Mesendoderm (in vitro differentiated cells): Measurements from ENCODE around the gene S100PBP.
"Not testable (repeated sequence)": the region's sequence is repeated elsewhere in the genome, so short reads cannot be mapped to it uniquely, and the experiment has no call there.

ENCODE experiments used
- DNase-seq: peaks from one replicate; pipeline ENCODE4 v3.0.0; 2013
- H2AK5ac ChIP-seq: 2 replicates; pipeline ENCODE4 v1.6.1; 2013; ENCODE audit warnings: low read length, inconsistent platforms
- H2BK120ac ChIP-seq: 2 replicates; pipeline ENCODE4 v1.6.1; 2013; ENCODE audit warnings: low read depth, mild to moderate bottlenecking, low read length, moderate library complexity, mixed read lengths
- H2BK15ac ChIP-seq: replicated peaks from 2 replicates; pipeline ENCODE4 v1.6.1; 2013; ENCODE audit warnings: low read depth, mild to moderate bottlenecking, moderate library complexity
- H2BK5ac ChIP-seq: 2 replicates; pipeline ENCODE4 v1.6.1; 2013; ENCODE audit warnings: low read length, inconsistent platforms
- H3K18ac ChIP-seq: 2 replicates; pipeline ENCODE4 v1.6.1; 2013; ENCODE audit warnings: mild to moderate bottlenecking, low read length, mixed read lengths
- H3K23ac ChIP-seq: one replicate; pipeline ENCODE4 v1.6.1; 2013; ENCODE audit warnings: low read length
- H3K27ac ChIP-seq: 2 replicates; pipeline ENCODE4 v1.5.1; 2013; ENCODE audit warnings: low read depth, mild to moderate bottlenecking, inconsistent platforms, low read length, moderate library complexity
- H3K27me3 ChIP-seq: 2 replicates; pipeline ENCODE4 v1.6.1; 2013; ENCODE audit warnings: low read length, control low read depth, mild to moderate bottlenecking, inconsistent platforms; ENCODE audit not compliant: insufficient read depth, poor library complexity
- H3K36me3 ChIP-seq: 2 replicates; pipeline ENCODE4 v1.6.1; 2013; ENCODE audit warnings: low read length, inconsistent platforms; ENCODE audit not compliant: control insufficient read depth, insufficient read depth
- H3K4ac ChIP-seq: one replicate; pipeline ENCODE4 v1.6.1; 2013; ENCODE audit warnings: low read depth, mild to moderate bottlenecking, low read length, moderate library complexity
- H3K4me1 ChIP-seq: 2 replicates; pipeline ENCODE4 v1.6.1; 2013; ENCODE audit warnings: low read depth, low read length, inconsistent platforms; ENCODE audit not compliant: control insufficient read depth
- H3K4me2 ChIP-seq: 2 replicates; pipeline ENCODE4 v1.6.1; 2013; ENCODE audit warnings: low read length
- H3K4me3 ChIP-seq: 2 replicates; pipeline ENCODE4 v1.5.1; 2013; ENCODE audit warnings: mild to moderate bottlenecking, low read length
- H3K56ac ChIP-seq: one replicate; pipeline ENCODE4 v1.6.1; 2013; ENCODE audit warnings: low read length
- H3K79me1 ChIP-seq: 2 replicates; pipeline ENCODE4 v1.6.1; 2013; ENCODE audit warnings: low read length, inconsistent platforms
- H3K79me2 ChIP-seq: 2 replicates; pipeline ENCODE4 v1.6.1; 2013; ENCODE audit warnings: mild to moderate bottlenecking, low read length; ENCODE audit not compliant: control insufficient read depth, insufficient read depth
- H3K9ac ChIP-seq: 2 replicates; pipeline ENCODE4 v1.6.1; 2013; ENCODE audit warnings: low read length, inconsistent platforms
- H4K5ac ChIP-seq: one replicate; pipeline ENCODE4 v1.6.1; 2013; ENCODE audit warnings: low read length
- H4K8ac ChIP-seq: one replicate; pipeline ENCODE4 v1.6.1; 2013; ENCODE audit warnings: low read depth, mild to moderate bottlenecking, control low read depth, low read length, moderate library complexity
- WGBS: extraction: QIAGEN DNeasy Blood & Tissue Kit; methylation state at CpG from one replicate; pipeline ENCODE4 v1.1.7; 2013; ENCODE audit warnings: low lambda C conversion rate, missing lambda C conversion rate; ENCODE audit not compliant: insufficient coverage; ENCODE audit errors: extremely low coverage; 5-methylcytosine and 5-hydroxymethylcytosine counted together

The S100PBP gene

GRCh38 chr1:32804460-32804859, 13.0 kb upstream of the S100PBP start:
- no CpG with 5 or more reads among the region's 30 CpGs for WGBS
- H3K79me2 ChIP-seq: peaks cover 20% of the 10 kb centered on the region
- not testable (repeated sequence) for H3K9ac ChIP-seq, H3K56ac ChIP-seq, H3K23ac ChIP-seq, H2BK15ac ChIP-seq, H2BK120ac ChIP-seq, H4K5ac ChIP-seq, H2AK5ac ChIP-seq, H4K8ac ChIP-seq, H2BK5ac ChIP-seq, H3K18ac ChIP-seq, H3K4me1 ChIP-seq, H3K4me3 ChIP-seq, H3K4ac ChIP-seq, H3K27ac ChIP-seq, H3K4me2 ChIP-seq, H3K27me3 ChIP-seq, DNase-seq
- H3K79me1 ChIP-seq: peaks cover 13% of the 10 kb centered on the region
- H3K36me3 ChIP-seq: peaks cover 10% of the 10 kb centered on the region

- H3K27ac ChIP-seq: no peak overlapping the region
- H3K4me3 ChIP-seq: no peak overlapping the region
- no CpG with 5 or more reads among the region's 6 CpGs for WGBS
Measured at GRCh38 chr1:32806290-32806689, 11.2 kb upstream of the S100PBP start.

GRCh38 chr1:32806910-32807523, 10.4 kb upstream of the S100PBP start:
- Histone ChIP-seq H4K8ac (no peak overlapping the region), H3K4me1 (peaks cover 13% of the 10 kb centered on the region), H3K23ac (no peak overlapping the region), H3K79me2 (peaks cover 40% of the 10 kb centered on the region), H3K56ac (no peak overlapping the region), H3K27ac (no peak overlapping the region), H2AK5ac (no peak overlapping the region), H2BK5ac (no peak overlapping the region), H3K79me1 (peaks cover 19% of the 10 kb centered on the region), H3K9ac (no peak overlapping the region), H2BK120ac (no peak overlapping the region), H2BK15ac (no peak overlapping the region), H3K27me3 (no peaks in the 10 kb centered on the region), H3K36me3 (peaks cover 18% of the 10 kb centered on the region), H3K4me2 (no peak overlapping the region), H3K18ac (no peak overlapping the region), H3K4ac (no peak overlapping the region), H3K4me3 (no peak overlapping the region), H4K5ac (no peak overlapping the region)
- no peak for DNase-seq
- WGBS: no CpG with 5 or more reads among the region's 4 CpGs

More at GRCh38 chr1:32806290-32806689, 11.2 kb upstream of the S100PBP start:
- Histone ChIP-seq H3K4ac (no peak overlapping the region), H3K36me3 (peaks cover 18% of the 10 kb centered on the region), H2BK15ac (no peak overlapping the region), H3K56ac (no peak overlapping the region), H3K18ac (no peak overlapping the region), H3K4me1 (peaks cover 7% of the 10 kb centered on the region), H4K8ac (no peak overlapping the region), H2BK5ac (peak overlapping the region; percentile 55), H3K9ac (no peak overlapping the region), H3K4me2 (no peak overlapping the region), H4K5ac (no peak overlapping the region), H2AK5ac (no peak overlapping the region), H3K23ac (no peak overlapping the region), H3K79me2 (peaks cover 33% of the 10 kb centered on the region), H3K27me3 (no peaks in the 10 kb centered on the region), H2BK120ac (no peak overlapping the region), H3K79me1 (peaks cover 18% of the 10 kb centered on the region)
- no peak for DNase-seq

DNA sequence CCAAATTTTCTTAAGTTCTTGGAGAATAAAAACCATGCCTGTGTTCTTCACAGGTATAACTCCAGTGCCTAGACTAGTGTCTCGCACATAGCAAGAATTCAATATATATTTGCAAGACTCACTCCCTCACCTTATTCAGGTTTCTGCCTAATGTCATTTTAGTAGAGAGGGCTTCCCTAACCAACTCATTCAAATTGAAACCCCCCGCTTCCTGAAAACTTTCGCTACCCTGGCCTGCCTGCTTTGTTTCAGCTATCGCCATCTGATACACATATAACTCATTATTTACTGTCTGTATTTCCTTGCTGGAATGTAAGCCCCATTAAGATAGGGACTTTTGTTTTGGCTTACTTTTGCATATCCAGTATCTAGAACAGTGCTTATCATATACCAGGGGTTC, 8.9 kb upstream of the S100PBP start:
- H3K4ac ChIP-seq: no peak overlapping the region
- no peak overlapping the region for H3K4me2 ChIP-seq
- H3K4me1 ChIP-seq: peaks cover 17% of the 10 kb centered on the region
- no peak overlapping the region for H2BK15ac ChIP-seq
- no peak overlapping the region for H4K5ac ChIP-seq
- H3K23ac ChIP-seq: no peak overlapping the region
- H2BK5ac ChIP-seq: no peak overlapping the region
- H3K79me2 ChIP-seq: peaks cover 52% of the 10 kb centered on the region
- H3K4me3 ChIP-seq: no peak overlapping the region
- H3K56ac ChIP-seq: no peak overlapping the region
- no peak overlapping the region for H4K8ac ChIP-seq
- no peaks in the 10 kb centered on the region for H3K27me3 ChIP-seq
- H3K36me3 ChIP-seq: peaks cover 16% of the 10 kb centered on the region
- no peak overlapping the region for H3K18ac ChIP-seq
- peaks cover 19% of the 10 kb centered on the region for H3K79me1 ChIP-seq
- H2AK5ac ChIP-seq: no peak overlapping the region
- no peak overlapping the region for H3K9ac ChIP-seq
- no CpG with 5 or more reads among the region's 4 CpGs for WGBS
- DNase-seq: no peak
- H2BK120ac ChIP-seq: no peak overlapping the region
- no peak overlapping the region for H3K27ac ChIP-seq

- H2BK5ac ChIP-seq: peak overlapping the region; percentile 76
- DNase-seq: peak; percentile 73
- H3K4me1 ChIP-seq: peaks cover 23% of the 10 kb centered on the region
- peaks cover 16% of the 10 kb centered on the region for H3K36me3 ChIP-seq
- no peaks in the 10 kb centered on the region for H3K27me3 ChIP-seq
- H4K8ac ChIP-seq: no peak overlapping the region
- H3K27ac ChIP-seq: peak overlapping the region; percentile 68
- no peak overlapping the region for H2BK15ac ChIP-seq
- peaks cover 70% of the 10 kb centered on the region for H3K79me2 ChIP-seq
- H2BK120ac ChIP-seq: no peak overlapping the region
- WGBS: no CpG with 5 or more reads among the region's 5 CpGs
- no peak overlapping the region for H2AK5ac ChIP-seq
- no peak overlapping the region for H3K9ac ChIP-seq
- no peak overlapping the region for H3K4me2 ChIP-seq
- H3K4ac ChIP-seq: no peak overlapping the region
- H3K56ac ChIP-seq: no peak overlapping the region
- no peak overlapping the region for H3K4me3 ChIP-seq
- peaks cover 19% of the 10 kb centered on the region for H3K79me1 ChIP-seq
- H4K5ac ChIP-seq: no peak overlapping the region
- peak overlapping the region; percentile 12 for H3K18ac ChIP-seq
- no peak overlapping the region for H3K23ac ChIP-seq
Measured at GRCh38 chr1:32810358-32810757, 7.1 kb upstream of the S100PBP start.

GRCh38 chr1:32811265-32811664, 6.2 kb upstream of the S100PBP start:
- no peak overlapping the region for H3K4me2 ChIP-seq
- peak overlapping the region; percentile 97 for H2BK5ac ChIP-seq
- H3K4ac ChIP-seq: no peak overlapping the region
- no peak overlapping the region for H2AK5ac ChIP-seq
- no peak overlapping the region for H3K18ac ChIP-seq
- peaks cover 12% of the 10 kb centered on the region for H3K36me3 ChIP-seq
- H4K8ac ChIP-seq: no peak overlapping the region
- H3K9ac ChIP-seq: peak overlapping the region; percentile 4
- peak overlapping the region; percentile 29 for H2BK120ac ChIP-seq
- H3K27me3 ChIP-seq: no peaks in the 10 kb centered on the region
- WGBS: no CpG with 5 or more reads among the region's 9 CpGs
- peak; percentile 88 for DNase-seq
- H3K79me2 ChIP-seq: peaks cover 76% of the 10 kb centered on the region
- peak overlapping the region; percentile 97 for H3K27ac ChIP-seq
- peaks cover 15% of the 10 kb centered on the region for H3K79me1 ChIP-seq
- H4K5ac ChIP-seq: no peak overlapping the region
- no peak overlapping the region for H2BK15ac ChIP-seq
- peak overlapping the region; percentile 97 for H3K23ac ChIP-seq
- H3K56ac ChIP-seq: peak overlapping the region; percentile 84
- no peak overlapping the region for H3K4me3 ChIP-seq
- H3K4me1 ChIP-seq: peaks cover 23% of the 10 kb centered on the region
